Pons (tissue), 1 donor: ENCODE measurements around the gene KIAA0930.
"Not testable (repeated sequence)": the region's sequence is repeated elsewhere in the genome, so short reads cannot be mapped to it uniquely, and the experiment has no call there.

ENCODE experiments used
- DNase-seq: peaks from one replicate; pipeline ENCODE4 v3.0.0-alpha.2; 2016; ENCODE audit warnings: low spot score

KIAA0930 gene

GRCh38 chr22:45262931-45263462 is 22.3 kb upstream of the KIAA0930 start:
- DNase-seq = no peak

- no peak for DNase-seq
Measured at GRCh38 chr22:45262195-45262930, 21.7 kb upstream of the KIAA0930 start.

DNA sequence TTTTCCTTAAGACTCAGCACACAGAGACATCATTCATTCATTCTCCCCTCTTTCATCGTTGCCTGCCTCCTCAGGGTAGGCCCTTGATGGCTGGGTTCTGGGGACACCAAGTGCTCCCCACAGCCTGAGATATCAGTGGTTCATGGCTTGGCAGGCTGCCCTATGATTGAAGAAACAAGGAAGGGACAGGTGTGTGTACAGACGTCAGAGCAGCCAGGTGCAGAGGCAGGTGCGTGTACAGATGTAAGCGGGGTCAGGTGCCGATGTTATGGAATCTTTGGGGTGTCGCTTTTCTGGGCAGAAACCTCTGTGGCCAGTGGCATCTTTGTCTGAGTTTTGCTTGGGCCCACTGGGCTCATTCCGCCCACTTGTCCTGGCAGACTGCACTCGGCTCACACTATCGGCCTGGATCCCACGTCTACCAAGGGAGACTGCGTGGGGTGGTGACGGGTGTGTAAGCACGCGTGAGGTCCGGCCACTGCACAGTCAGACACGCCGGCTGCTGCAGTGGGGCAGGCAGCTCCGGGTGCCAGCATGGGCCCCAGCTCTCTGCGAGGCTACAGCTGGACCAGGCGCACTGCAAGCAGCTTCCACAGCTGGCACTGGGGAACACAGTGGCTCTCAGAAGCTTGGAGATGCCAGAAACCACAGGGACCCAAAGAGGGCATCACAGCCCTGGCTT is 20.9 kb upstream of the KIAA0930 start:
- DNase-seq = no peak

- not testable (repeated sequence) for DNase-seq
Measured at GRCh38 chr22:45260395-45260759, 19.7 kb upstream of the KIAA0930 start.

- no peak for DNase-seq
Measured at GRCh38 chr22:45259754-45260394, 19.2 kb upstream of the KIAA0930 start.

- not testable (repeated sequence) for DNase-seq
Measured at GRCh38 chr22:45257941-45258340, 17.2 kb upstream of the KIAA0930 start.

DNA sequence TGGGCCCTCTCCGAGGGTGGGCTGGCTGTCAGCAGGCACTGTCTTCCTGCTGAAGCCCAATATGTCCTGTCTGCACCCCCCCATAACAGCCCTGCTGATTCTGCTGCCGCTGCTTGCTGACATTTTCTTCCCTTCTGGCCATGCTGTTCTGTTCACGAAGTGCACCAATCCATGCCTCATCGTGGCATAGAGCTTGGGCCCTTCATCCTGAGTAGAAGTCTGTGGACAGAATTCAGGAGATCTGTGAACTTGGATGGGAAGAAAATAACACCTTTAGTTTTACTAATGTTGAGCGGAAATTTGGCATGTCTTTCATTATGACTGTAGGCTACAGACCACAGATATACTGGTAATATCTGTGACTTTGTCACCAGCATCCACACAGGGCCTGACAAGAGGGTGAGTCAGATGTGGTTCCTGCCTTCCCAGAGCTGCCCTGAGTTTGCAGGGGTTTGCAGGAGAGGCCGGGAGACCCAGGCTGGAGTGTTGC is 14.1 kb upstream of the KIAA0930 start:
- no peak for DNase-seq

DNA sequence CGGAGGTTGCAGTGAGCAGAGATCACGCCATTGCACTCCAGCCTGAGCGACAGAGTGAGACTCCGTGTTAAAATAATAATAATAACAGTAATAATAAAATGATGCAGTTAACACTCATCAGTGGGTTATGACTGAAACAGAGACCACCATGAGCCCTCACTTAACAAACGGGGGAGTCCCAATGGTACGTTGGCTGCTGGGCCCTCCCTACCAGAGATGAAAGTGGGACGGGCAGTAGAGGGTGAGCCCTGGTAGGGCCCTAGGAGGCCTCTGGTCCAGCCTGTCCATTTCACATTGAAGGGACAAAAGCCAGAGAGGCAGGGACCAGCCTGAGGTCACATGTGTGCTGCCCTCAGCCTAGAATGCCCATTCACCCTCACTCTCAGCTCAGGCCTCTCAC is 13.7 kb upstream of the KIAA0930 start:
- no peak for DNase-seq

- no peak for DNase-seq
Measured at GRCh38 chr22:45253039-45253641, 12.4 kb upstream of the KIAA0930 start.

DNA sequence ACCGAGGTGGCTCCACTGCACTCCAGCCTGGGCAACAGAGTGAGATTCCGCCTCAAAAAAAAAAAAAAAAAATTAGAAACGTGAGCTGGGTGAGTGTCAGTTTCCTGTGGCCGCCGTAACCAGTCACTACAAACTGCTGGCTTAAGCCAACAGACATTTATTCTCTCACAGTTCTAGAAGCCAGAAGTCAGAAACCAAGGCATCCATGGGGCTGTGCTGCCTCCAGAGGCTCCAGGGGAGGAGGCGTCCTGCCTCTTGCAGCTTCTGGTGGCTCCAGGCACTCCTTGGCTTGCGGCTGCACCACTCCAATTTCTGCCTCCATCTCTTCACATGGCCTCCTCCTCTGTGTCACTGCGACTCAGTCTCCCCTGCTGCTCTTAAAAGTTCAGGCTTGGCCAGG is 11.1 kb upstream of the KIAA0930 start:
- no peak for DNase-seq

- no peak for DNase-seq
Measured at GRCh38 chr22:45248832-45249561, 8.3 kb upstream of the KIAA0930 start.

GRCh38 chr22:45246060-45246985 is 5.6 kb upstream of the KIAA0930 start:
- DNase-seq = no peak

DNA sequence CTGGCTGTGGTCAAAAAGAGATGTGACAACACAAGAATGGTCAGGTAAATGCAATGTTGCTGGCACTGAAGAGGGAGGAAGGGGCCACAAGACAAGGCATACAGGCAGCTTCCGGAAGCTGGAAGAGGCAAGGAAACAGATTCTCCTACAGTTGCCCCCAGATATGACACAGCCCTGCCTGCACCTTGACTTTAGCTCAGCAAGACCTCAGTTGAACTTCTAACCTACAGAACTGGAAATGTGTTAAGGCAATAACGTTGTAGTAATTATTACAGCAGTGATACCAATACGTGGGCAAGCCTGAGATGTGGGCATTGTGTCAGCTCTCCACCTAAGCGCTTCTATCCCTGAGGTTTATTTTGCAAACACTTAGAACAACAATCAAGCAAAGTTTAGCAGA is 4.2 kb upstream of the KIAA0930 start:
- DNase-seq = no peak

DNA sequence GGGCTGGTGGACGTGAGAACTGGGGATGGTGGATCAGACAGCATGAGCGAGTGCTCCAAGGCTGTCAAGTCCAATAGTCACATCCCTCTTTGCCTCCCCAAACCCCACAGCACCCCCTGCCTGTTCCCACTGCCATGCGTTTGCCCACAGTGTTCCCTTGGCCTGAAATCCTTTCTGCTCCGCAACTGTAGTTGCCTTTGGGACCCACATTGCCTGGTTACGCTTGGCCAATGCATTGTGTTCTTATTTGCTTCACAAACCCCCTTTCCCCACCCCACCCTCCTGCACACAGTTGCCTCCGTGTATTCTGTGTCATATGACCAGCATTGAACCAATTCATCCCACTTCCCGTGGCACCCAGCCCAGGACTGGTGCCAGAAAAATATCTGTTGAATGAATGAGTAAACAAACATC is 2.1 kb upstream of the KIAA0930 start:
- DNase-seq = peak; percentile 71

GRCh38 chr22:45240104-45240809 is 437 bp downstream of the KIAA0930 start:
- DNase-seq = no peak

- DNase-seq = no peak
Measured at GRCh38 chr22:45239681-45240051, 1.0 kb downstream of the KIAA0930 start.

DNA sequence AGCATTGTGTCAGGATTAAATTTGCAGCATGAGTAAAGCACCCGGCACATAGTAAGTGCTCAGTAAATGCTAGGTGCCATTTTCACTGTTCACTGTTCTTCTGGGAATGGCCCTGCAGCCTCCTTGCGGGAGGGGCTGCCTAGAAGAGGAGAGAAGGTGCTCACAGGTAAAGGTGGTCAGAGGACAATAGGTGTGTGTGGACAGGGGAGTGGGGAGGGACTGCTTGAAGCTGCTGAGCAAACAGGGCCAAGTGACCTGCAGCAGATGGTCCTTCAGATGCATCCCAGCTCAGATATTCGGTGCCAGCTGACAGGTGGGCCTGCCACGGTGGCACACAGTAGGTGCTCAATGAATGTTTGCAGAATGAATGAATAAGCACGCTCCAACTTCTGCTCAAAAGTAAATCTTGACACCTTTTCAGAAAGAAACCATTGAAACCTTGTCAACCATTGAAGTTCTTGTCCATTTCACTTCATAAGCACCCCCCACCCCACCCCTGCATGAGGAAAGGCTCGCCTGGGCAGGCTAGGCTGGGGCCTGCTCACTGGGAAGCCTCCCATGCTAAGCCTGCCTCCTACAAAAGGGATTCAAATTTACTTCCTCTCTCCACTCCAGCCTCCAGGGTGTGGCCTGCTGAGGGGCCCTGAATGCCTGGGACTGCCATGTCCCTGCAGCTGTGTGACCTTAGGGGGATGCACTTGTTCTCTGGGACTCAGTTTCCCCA is 1.6 kb downstream of the KIAA0930 start:
- no peak for DNase-seq

- no peak for DNase-seq
Measured at GRCh38 chr22:45238076-45238956, 2.4 kb downstream of the KIAA0930 start.
